WTC11 (cell line): ENCODE measurements around the gene NDUFV1. TPM values are rescaled to one million over a fixed set of nuclear protein-coding genes. Genes with fewer than 3 reads are reported as not detected.

Experiments
- ATAC-seq: fragments of 200-7000 bp; cut with Tn5 transposase; 2 replicates; pipeline ENCODE4 v1.10.0; 2021; ENCODE audit warnings: mild to moderate bottlenecking, moderate library complexity
- CTCF ChIA-PET: fragments of 300-600 bp; sonication (Branson Sonifier 250); formaldehyde crosslinking; loops from one replicate; lab custom pipeline; 2021; ENCODE audit warnings: antibody characterized with exemption; lab: Charles Lee
- POLR2A ChIA-PET: fragments of 350-600 bp; sonication (Branson Sonifier 250); formaldehyde crosslinking; loops from one replicate; lab custom pipeline; 2021; ENCODE audit warnings: antibody characterized with exemption; lab: Charles Lee
- DNase-seq: peaks from one replicate; pipeline ENCODE4 v3.0.0; 2021; ENCODE audit warnings: low spot score
- H3K27ac Mint-ChIP-seq: 2 replicates; pipeline ENCODE4 v1.8.0; 2021; ENCODE audit warnings: mixed read lengths
- H3K27me3 Mint-ChIP-seq: 2 replicates; pipeline ENCODE4 v1.8.0; 2021; ENCODE audit warnings: low read depth, mild to moderate bottlenecking, moderate library complexity, mixed read lengths
- H3K36me3 Mint-ChIP-seq: 2 replicates; pipeline ENCODE4 v1.8.0; 2021; ENCODE audit warnings: mixed read lengths
- H3K4me1 Mint-ChIP-seq: 2 replicates; pipeline ENCODE4 v1.8.0; 2022; ENCODE audit warnings: mixed read lengths
- H3K4me3 Mint-ChIP-seq: 2 replicates; pipeline ENCODE4 v1.8.0; 2021; ENCODE audit warnings: mild to moderate bottlenecking, moderate library complexity, mixed read lengths
- H3K9me3 Mint-ChIP-seq: 2 replicates; pipeline ENCODE4 v1.8.0; 2021; ENCODE audit warnings: mixed read lengths
- ATF2 ChIP-seq: sonication (generic); formaldehyde crosslinking; IDR thresholded peaks from 2 replicates; pipeline ENCODE4 v1.8.1; 2022; ENCODE audit warnings: low read depth, missing genetic modification reagents, borderline replicate concordance
- CREM ChIP-seq: sonication (generic); formaldehyde crosslinking; IDR thresholded peaks from 2 replicates; pipeline ENCODE4 v1.8.1; 2022; ENCODE audit warnings: mild to moderate bottlenecking, missing genetic modification reagents, moderate library complexity
- E2F5 ChIP-seq: sonication (generic); formaldehyde crosslinking; IDR thresholded peaks from 2 replicates; pipeline ENCODE4 v1.8.1; 2022; ENCODE audit warnings: mild to moderate bottlenecking, moderate library complexity, missing genetic modification reagents
- ERG ChIP-seq: fragments of 250-450 bp; sonication (Bioruptor Pico); IDR thresholded peaks from 2 replicates; pipeline ENCODE4 v1.8.0; 2021; ENCODE audit warnings: mild to moderate bottlenecking
- ETV6 ChIP-seq: sonication (generic); formaldehyde crosslinking; IDR thresholded peaks from 2 replicates; pipeline ENCODE4 v1.8.1; 2022; ENCODE audit warnings: mild to moderate bottlenecking, missing genetic modification reagents
- FOXP1 ChIP-seq: sonication (generic); formaldehyde crosslinking; IDR thresholded peaks from 2 replicates; pipeline ENCODE4 v1.8.0; 2022; ENCODE audit warnings: missing genetic modification reagents, mild to moderate bottlenecking, moderate library complexity, borderline replicate concordance
- GTF2I ChIP-seq: fragments of 250-450 bp; sonication (Bioruptor Pico); conservative IDR thresholded peaks from 2 replicates; pipeline ENCODE4 v1.4.0; 2021; ENCODE audit warnings: mild to moderate bottlenecking
- NR2C2 ChIP-seq: sonication (generic); formaldehyde crosslinking; IDR thresholded peaks from 2 replicates; pipeline ENCODE4 v1.8.0; 2022; ENCODE audit warnings: mild to moderate bottlenecking, missing genetic modification reagents
- PRDM15 ChIP-seq: sonication (generic); formaldehyde crosslinking; IDR thresholded peaks from 2 replicates; pipeline ENCODE4 v1.8.0; 2022; ENCODE audit warnings: missing genetic modification reagents
- USF1 ChIP-seq: sonication (generic); formaldehyde crosslinking; IDR thresholded peaks from 2 replicates; pipeline ENCODE4 v1.8.0; 2022; ENCODE audit warnings: mild to moderate bottlenecking, missing genetic modification reagents
- ZBTB21 ChIP-seq: sonication (generic); formaldehyde crosslinking; IDR thresholded peaks from 2 replicates; pipeline ENCODE4 v1.8.1; 2023; ENCODE audit warnings: mild to moderate bottlenecking, missing genetic modification reagents, borderline replicate concordance
- ZMAT4 ChIP-seq: fragments of 250-450 bp; sonication (Bioruptor Pico); IDR thresholded peaks from 2 replicates; pipeline ENCODE4 v1.9.0; 2021; ENCODE audit warnings: mild to moderate bottlenecking
- ZNF138 ChIP-seq: sonication (generic); formaldehyde crosslinking; conservative IDR thresholded peaks from 2 replicates; pipeline ENCODE4 v1.8.1; 2022; ENCODE audit warnings: mild to moderate bottlenecking, moderate library complexity, missing genetic modification reagents
- ZNF219 ChIP-seq: sonication (generic); formaldehyde crosslinking; IDR thresholded peaks from 2 replicates; pipeline ENCODE4 v1.8.0; 2023; ENCODE audit warnings: missing genetic modification reagents, mild to moderate bottlenecking, borderline replicate concordance
- ZNF317 ChIP-seq: sonication (generic); formaldehyde crosslinking; IDR thresholded peaks from 2 replicates; pipeline ENCODE4 v1.8.1; 2023; ENCODE audit warnings: low read depth, mild to moderate bottlenecking, moderate library complexity, missing genetic modification reagents, borderline replicate concordance
- ZSCAN18 ChIP-seq: fragments of 250-450 bp; sonication (Bioruptor Pico); IDR thresholded peaks from 2 replicates; pipeline ENCODE4 v2.1.2; 2022; ENCODE audit warnings: mild to moderate bottlenecking, moderate library complexity
- total RNA-seq: library from RNA; stranded (reverse); gene quantifications from 3 replicates; pipeline ENCODE4 v1.2.3, GENCODE V29; 2021

NDUFV1 gene
- total RNA-seq, 1 experiment from 2014 or later = 231 TPM

GRCh38 chr11:67649634-67650510, 43.1 kb downstream of the NDUFV1 start:
- 0 out of 2 replicates have a peak, but pooled peaks have one; percentile 22 for TF ChIP-seq FOXP1
- TF ChIP-seq ZNF317 (CRISPR knock-in tag) = no peak
- no peak for TF ChIP-seq E2F5
- Mint-ChIP-seq H3K27me3 (no peaks in the 10 kb centered on the region; the same call in 1 of the 2 replicates), H3K4me1 (peaks cover 4% of the 10 kb centered on the region), H3K9me3 (peaks cover 5% of the 10 kb centered on the region), H3K27ac (no peak overlapping the region), H3K4me3 (no peak overlapping the region), H3K36me3 (peaks cover 3% of the 10 kb centered on the region; the same call in 1 of the 2 replicates)
- ChIA-PET POLR2A (no interaction called here), CTCF (interaction anchor here (0.5 to 4.3 kb wide), 4 partner anchors 10 to 183 kb away, joined by 3 to 37 read pairs (median 4); partner anchors contain the start of gene NUDT8)
- DNase-seq (no peak), ATAC-seq (no peak)

GRCh38 chr11:67651976-67652781, 45.4 kb downstream of the NDUFV1 start:
- no peak for DNase-seq
- no peak overlapping the region for H3K27ac Mint-ChIP-seq
- POLR2A ChIA-PET = no interaction called here
- H3K27me3 Mint-ChIP-seq = no peaks in the 10 kb centered on the region; the same call in 1 of the 2 replicates
- peaks cover 4% of the 10 kb centered on the region for H3K4me1 Mint-ChIP-seq
- no peak for ATAC-seq
- CTCF ChIA-PET = no interaction called here
- peaks cover 14% of the 10 kb centered on the region for H3K36me3 Mint-ChIP-seq
- H3K9me3 Mint-ChIP-seq = peaks cover 18% of the 10 kb centered on the region
- TF ChIP-seq ZMAT4 (no peak), ETV6 (CRISPR knock-in tag) (no peak), E2F5 (no peak), USF1 (no peak), ZBTB21 (no peak), ZSCAN18 (CRISPR knock-in tag) (no peak)
- H3K4me3 Mint-ChIP-seq = no peak overlapping the region

GRCh38 chr11:67652965-67653845, 46.5 kb downstream of the NDUFV1 start:
- ChIA-PET CTCF (no interaction called here), POLR2A (no interaction called here)
- Mint-ChIP-seq H3K27me3 (no peaks in the 10 kb centered on the region; the same call in 1 of the 2 replicates), H3K27ac (no peak overlapping the region), H3K4me3 (no peak overlapping the region), H3K36me3 (peaks cover 22% of the 10 kb centered on the region), H3K4me1 (peaks cover 4% of the 10 kb centered on the region), H3K9me3 (peaks cover 25% of the 10 kb centered on the region)
- no peak for ATAC-seq
- no peak for TF ChIP-seq ZNF219 (CRISPR knock-in tag)
- TF ChIP-seq NR2C2 = no peak
- TF ChIP-seq GTF2I = no peak
- no peak for TF ChIP-seq CREM
- no peak for TF ChIP-seq ZNF138 (CRISPR knock-in tag)
- TF ChIP-seq ATF2 (CRISPR knock-in tag) = no peak
- no peak for TF ChIP-seq PRDM15
- no peak for TF ChIP-seq ERG (CRISPR knock-in tag)
- DNase-seq = no peak
